K562 (cell line): ENCODE results near the gene STARD3NL. TPM values are rescaled to one million over a fixed set of nuclear protein-coding genes. Genes with fewer than 3 reads are reported as not detected.
A peak's percentile ranks its signal among the peaks of the same experiment; 100 is the strongest.

Source experiments
- ATAC-seq: fragments of 200-7000 bp; cut with Tn5 transposase; 3 replicates; pipeline ENCODE4 v1.9.1; 2020; ENCODE audit warnings: moderate library complexity
- BruUV-seq: library from RNA; stranded (reverse); fragments of 400-500 nt; replicated peaks from 2 replicates; lab custom pipeline; 2021; lab: Mats Ljungman, UMichigan
- CTCF ChIA-PET: fragments of 300-600 bp; formaldehyde crosslinking; extraction: SDS; loops from one replicate; lab custom pipeline; 2021; ENCODE audit warnings: low intra/inter-chr PET ratio; lab: Yijun Ruan, JAX
- POLR2A ChIA-PET: fragments of 300-600, 350-650 bp; sonication (Branson Sonifier 250); formaldehyde crosslinking; extraction: SDS; loops from one replicate; lab custom pipeline; 2021; ENCODE audit warnings: antibody characterized with exemption, inconsistent platforms; lab: Yijun Ruan, JAX
- DNase-seq, 4 experiments: peaks; one replicate each; pipeline versions ENCODE4 v3.0.0 to v3.0.0-alpha.2; 2011 to 2018; ENCODE audit warnings: low spot score in 3 of 4, mixed read lengths in 3 of 4; ENCODE audit errors: extremely low read depth in 1 of 4
- FAIRE-seq: peaks from 2 replicates; lab custom pipeline; 2011; peaks lifted over from hg19 to GRCh38; lab: Jason Lieb, UNC
- H2AFZ ChIP-seq: 2 replicates; pipeline ENCODE4 v1.6.0; 2011; ENCODE audit warnings: low read depth, low read length, control low read depth, inconsistent platforms
- H3K27ac ChIP-seq: fragments of 200-600 bp; 3 replicates; pipeline ENCODE4 v1.8.0; 2011; ENCODE audit warnings: low read depth, mild to moderate bottlenecking, control low read depth, inconsistent platforms, low read length, moderate library complexity, mixed read lengths; ENCODE audit errors: extremely low read depth
- H3K27me3 ChIP-seq, 2 experiments: fragments of 300-600 bp in 1 of 2; 2 replicates in 1 of 2; 3 replicates in 1 of 2; pipeline versions ENCODE4 v1.6.0 to v1.8.0; 2011; ENCODE audit warnings: inconsistent platforms in 2 of 2, low read length in 2 of 2, mild to moderate bottlenecking in 1 of 2, mixed read lengths in 1 of 2, moderate library complexity in 1 of 2; ENCODE audit not compliant: control insufficient read depth in 2 of 2, insufficient read depth in 2 of 2
- H3K36me3 ChIP-seq: fragments of 300-600 bp; 3 replicates; pipeline ENCODE4 v1.8.0; 2011; ENCODE audit warnings: mild to moderate bottlenecking, low read length, inconsistent platforms; ENCODE audit not compliant: control insufficient read depth, insufficient read depth
- H3K4me1 ChIP-seq, 2 experiments: fragments of 200-600 bp in 1 of 2; replicated peaks in 1 of 2; 2 replicates in 1 of 2; 3 replicates in 1 of 2; pipeline versions ENCODE4 v1.5.1 to v1.8.0; 2011; ENCODE audit warnings: inconsistent platforms in 2 of 2, low read length in 2 of 2, mild to moderate bottlenecking in 1 of 2, mixed read lengths in 1 of 2, moderate library complexity in 1 of 2; ENCODE audit not compliant: control insufficient read depth in 2 of 2, insufficient read depth in 2 of 2
- H3K4me2 ChIP-seq: 2 replicates; pipeline ENCODE4 v1.6.1; 2011; ENCODE audit warnings: low read length, control low read depth, inconsistent platforms, mixed read lengths; ENCODE audit not compliant: insufficient read depth
- H3K4me3 ChIP-seq: fragments of 200-600 bp; sonication (generic), shearing (Covaris generic); 2 replicates; pipeline ENCODE4 v1.5.1; 2016; ENCODE audit warnings: control low read depth, inconsistent platforms
- H3K79me2 ChIP-seq: fragments of 200-600 bp; 3 replicates; pipeline ENCODE4 v1.8.0; 2011; ENCODE audit warnings: low read length, inconsistent platforms; ENCODE audit not compliant: control insufficient read depth, insufficient read depth
- H3K9ac ChIP-seq, 2 experiments: 2 replicates each; pipeline versions ENCODE4 v1.6.0 to v1.6.1; 2011; ENCODE audit warnings: low read depth in 2 of 2, low read length in 2 of 2, control low read depth in 1 of 2, inconsistent platforms in 1 of 2, mild to moderate bottlenecking in 1 of 2, mixed read lengths in 1 of 2; ENCODE audit not compliant: insufficient read depth in 1 of 2
- H3K9me1 ChIP-seq: one replicate; pipeline ENCODE4 v1.6.0; 2011; ENCODE audit warnings: inconsistent platforms, mild to moderate bottlenecking, low read length, moderate library complexity; ENCODE audit not compliant: control insufficient read depth, insufficient read depth
- H3K9me3 ChIP-seq: replicated peaks from 2 replicates; pipeline ENCODE4 v1.5.1; 2011; ENCODE audit warnings: low read depth, low read length, inconsistent platforms; ENCODE audit not compliant: control insufficient read depth, insufficient read depth
- H4K20me1 ChIP-seq: replicated peaks from 2 replicates; pipeline ENCODE4 v1.6.1; 2011; ENCODE audit warnings: low read length, inconsistent platforms, mixed read lengths; ENCODE audit not compliant: control insufficient read depth, insufficient read depth
- CTBP1 ChIP-seq: fragments of 450-650 bp; IDR thresholded peaks from 2 replicates; pipeline ENCODE4 v1.6.1; 2016; ENCODE audit warnings: borderline replicate concordance
- DACH1 ChIP-seq: fragments of 450-650 bp; IDR thresholded peaks from 2 replicates; pipeline ENCODE4 v1.6.1; 2018; ENCODE audit not compliant: partially characterized antibody
- EP400 ChIP-seq: fragments of 450-650 bp; IDR thresholded peaks from 2 replicates; pipeline ENCODE4 v1.6.1; 2017; ENCODE audit warnings: antibody characterized with exemption, mild to moderate bottlenecking, moderate library complexity
- ETV1 ChIP-seq: fragments of 450-650 bp; conservative IDR thresholded peaks from 2 replicates; pipeline ENCODE4 v1.6.1; 2016; ENCODE audit warnings: missing genetic modification characterization, control low read depth, low read depth, missing compliant biosample characterization
- HMGXB4 ChIP-seq: sonication (generic); formaldehyde crosslinking; IDR thresholded peaks from 2 replicates; pipeline ENCODE4 v1.8.1; 2023; ENCODE audit warnings: mild to moderate bottlenecking, missing genetic modification reagents
- HOXB6 ChIP-seq: fragments of 250-450 bp; sonication (Bioruptor Pico); IDR thresholded peaks from 2 replicates; pipeline ENCODE4 v1.5.1; 2022; ENCODE audit warnings: mild to moderate bottlenecking, borderline replicate concordance
- NFE2 ChIP-seq: IDR thresholded peaks from 2 replicates; pipeline ENCODE4 v1.6.1; 2014; ENCODE audit warnings: antibody characterized with exemption, low read depth
- RAD21 ChIP-seq, 2 experiments: fragments of 250-450 bp in 1 of 2; fragments of 450-650 bp in 1 of 2; sonication (Bioruptor Pico) in 1 of 2; formaldehyde crosslinking in 1 of 2; IDR thresholded peaks in 1 of 2; conservative IDR thresholded peaks in 1 of 2; 2 replicates each; pipeline versions ENCODE4 v1.4.0 to v1.8.0; 2020 to 2022; ENCODE audit warnings: mild to moderate bottlenecking in 2 of 2, moderate library complexity in 1 of 2
- RB1 ChIP-seq: fragments of 450-650 bp; IDR thresholded peaks from 2 replicates; pipeline ENCODE4 v1.6.1; 2017; ENCODE audit warnings: low read depth, mild to moderate bottlenecking
- SMAD2 ChIP-seq: fragments of 150-350 bp; IDR thresholded peaks from 2 replicates; pipeline ENCODE4 v1.6.1; 2014; ENCODE audit warnings: low read depth, mild to moderate bottlenecking, low read length
- SMC3 ChIP-seq: conservative IDR thresholded peaks from 2 replicates; pipeline ENCODE4 v1.6.1; 2011; ENCODE audit warnings: low read depth, low read length, improper control_type of control experiment; ENCODE audit not compliant: insufficient read depth
- WGBS: fragments of 100-300 bp; shearing (Covaris generic); methylation state at CpG from one replicate; pipeline ENCODE4 v1.1.6; 2016; ENCODE audit warnings: low coverage, mixed read lengths; ENCODE audit not compliant: insufficient coverage; ENCODE audit errors: missing lambda C conversion rate; 5-methylcytosine and 5-hydroxymethylcytosine counted together
- in situ Hi-C: fragments of 300-500 bp; cut with MboI; formaldehyde crosslinking; loops from 4 replicates; pipeline ENCODE4 v1.15.0; 2018; ENCODE audit warnings: inconsistent platforms, mixed read lengths
- intact Hi-C: fragments of 100-400 bp; cut with micrococcal nuclease; formaldehyde crosslinking; loops from 2 replicates; pipeline ENCODE4 v1.14.2; 2022
- polyA plus RNA-seq, 8 experiments: library from polyadenylated mRNA; depleted of rRNA in 4 of 8; stranded (reverse) in 5 of 8; unstranded in 3 of 8; fragments of >200 nt; fragmentation: Nextera tagmentation in 2 of 8; fragmentation: Illumina TruSeq in 1 of 8; extraction: Ambion mirVana in 2 of 8; extraction: Trizol in 1 of 8; gene quantifications; 2 replicates each; pipeline versions ENCODE4 v1.2.1 to v1.2.3, GENCODE V29; 2011 to 2014; ENCODE audit warnings: inconsistent platforms in 1 of 8, missing spikeins in 1 of 8
- total RNA-seq, 7 experiments: library from RNA; depleted of rRNA in 6 of 7; stranded (reverse); fragments of >200 nt in 6 of 7; fragmentation: Illumina TruSeq in 2 of 7; extraction: Trizol in 2 of 7; gene quantifications; 2 replicates each; pipeline versions ENCODE4 v1.2.1 to v1.2.3, GENCODE V29; 2011 to 2021; ENCODE audit warnings: low replicate concordance in 1 of 7
- TF ChIP-seq, protein P1 (sequence below): fragments of 450-650 bp; IDR thresholded peaks from 2 replicates; pipeline ENCODE4 v1.6.1; 2018; ENCODE audit not compliant: partially characterized antibody

STARD3NL gene
- total and polyA plus RNA-seq, 9 of the 15 experiments (the other 6 are each of a cell fraction or from before 2014, with no cell fraction given), result 42.2 to 90.0 (median 57.6) TPM

DNA sequence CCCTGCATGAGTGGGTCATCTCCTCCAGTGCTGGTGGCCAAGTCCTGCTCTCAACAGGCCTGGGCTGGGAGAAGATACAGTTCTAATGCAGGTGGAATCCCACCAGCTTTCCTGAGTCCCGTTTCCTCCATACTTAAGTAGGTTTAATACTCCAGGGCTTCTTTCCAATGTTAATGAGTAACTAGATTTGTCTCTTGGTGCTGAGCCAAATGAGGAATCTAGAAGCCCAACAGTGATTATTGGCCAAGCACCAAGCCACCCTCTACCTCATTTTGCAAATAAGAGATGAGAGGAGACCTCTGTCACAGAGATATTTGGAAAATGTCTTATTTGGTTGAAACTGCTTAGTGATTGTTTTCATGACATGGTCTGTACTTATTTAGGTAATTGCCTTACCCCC is 37.1 kb downstream of the STARD3NL start (continued):
- TF ChIP-seq HMGXB4 (CRISPR knock-in tag), result no peak

GRCh38 chr7:38215735-38216670 is 38.0 kb downstream of the STARD3NL start:
- no TSS peak for BruUV-seq
- no peaks in the 10 kb centered on the region for H4K20me1 ChIP-seq
- H3K4me2 ChIP-seq, result no peak overlapping the region
- intact Hi-C loops, result loop anchor here (2.0 to 5.0 kb wide), 4 partner anchors 103 to 156 kb away; no protein-coding TSS in a partner anchor
- POLR2A ChIA-PET, result interaction anchor here (0.6 to 1.5 kb wide), 16 partner anchors 9 to 795 kb away, joined by 3 to 6 read pairs (median 4); no protein-coding TSS in a partner anchor
- no peaks in the 10 kb centered on the region for H3K4me1 ChIP-seq
- FAIRE-seq (peak; percentile 95), DNase-seq (peak; percentile 81 to 86 (median 83)), ATAC-seq (peak; percentile 99)
- H3K9ac ChIP-seq, result no peak overlapping the region
- CTCF ChIA-PET, result interaction anchor here (0.6 to 2.1 kb wide), 13 partner anchors 10 to 314 kb away, joined by 3 to 8 read pairs (median 4); no protein-coding TSS in a partner anchor
- H3K27ac ChIP-seq, result no peak overlapping the region
- no peaks in the 10 kb centered on the region for H3K9me1 ChIP-seq
- in situ Hi-C loops, result no loop called here
- 5% methylated on average over 5 of the region's 5 CpGs for WGBS
- peak overlapping the region; percentile 40; the same call in 1 of the 2 replicates for H2AFZ ChIP-seq
- no peaks in the 10 kb centered on the region for H3K79me2 ChIP-seq
- no peaks in the 10 kb centered on the region for H3K9me3 ChIP-seq
- peaks cover 40% of the 10 kb centered on the region for H3K36me3 ChIP-seq
- H3K27me3 ChIP-seq, result no peaks in the 10 kb centered on the region
- H3K4me3 ChIP-seq, result no peak overlapping the region
- TF ChIP-seq SMAD2, result no peak
- peak; percentile 90 to 91 for TF ChIP-seq RAD21 (CRISPR knock-in tag; conservative IDR thresholded peaks at IDR 0.05 in 1 of 2, IDR thresholded peaks at IDR 0.05 in 1 of 2)
- TF ChIP-seq RB1, result peak; percentile 41; the same call in 1 of the 2 replicates
- TF ChIP-seq NFE2, result 0 out of 2 replicates have a peak, but pooled peaks have one; percentile 8
- peak; percentile 85 for TF ChIP-seq SMC3
- TF ChIP-seq ETV1 (tag), result peak; percentile 79
- peak; percentile 42; the same call in 1 of the 2 replicates for TF ChIP-seq CTBP1
- TF ChIP-seq EP400, result peak; percentile 13; the same call in 1 of the 2 replicates
- no peak for TF ChIP-seq HOXB6 (CRISPR knock-in tag)
- TF ChIP-seq, protein P1, sequence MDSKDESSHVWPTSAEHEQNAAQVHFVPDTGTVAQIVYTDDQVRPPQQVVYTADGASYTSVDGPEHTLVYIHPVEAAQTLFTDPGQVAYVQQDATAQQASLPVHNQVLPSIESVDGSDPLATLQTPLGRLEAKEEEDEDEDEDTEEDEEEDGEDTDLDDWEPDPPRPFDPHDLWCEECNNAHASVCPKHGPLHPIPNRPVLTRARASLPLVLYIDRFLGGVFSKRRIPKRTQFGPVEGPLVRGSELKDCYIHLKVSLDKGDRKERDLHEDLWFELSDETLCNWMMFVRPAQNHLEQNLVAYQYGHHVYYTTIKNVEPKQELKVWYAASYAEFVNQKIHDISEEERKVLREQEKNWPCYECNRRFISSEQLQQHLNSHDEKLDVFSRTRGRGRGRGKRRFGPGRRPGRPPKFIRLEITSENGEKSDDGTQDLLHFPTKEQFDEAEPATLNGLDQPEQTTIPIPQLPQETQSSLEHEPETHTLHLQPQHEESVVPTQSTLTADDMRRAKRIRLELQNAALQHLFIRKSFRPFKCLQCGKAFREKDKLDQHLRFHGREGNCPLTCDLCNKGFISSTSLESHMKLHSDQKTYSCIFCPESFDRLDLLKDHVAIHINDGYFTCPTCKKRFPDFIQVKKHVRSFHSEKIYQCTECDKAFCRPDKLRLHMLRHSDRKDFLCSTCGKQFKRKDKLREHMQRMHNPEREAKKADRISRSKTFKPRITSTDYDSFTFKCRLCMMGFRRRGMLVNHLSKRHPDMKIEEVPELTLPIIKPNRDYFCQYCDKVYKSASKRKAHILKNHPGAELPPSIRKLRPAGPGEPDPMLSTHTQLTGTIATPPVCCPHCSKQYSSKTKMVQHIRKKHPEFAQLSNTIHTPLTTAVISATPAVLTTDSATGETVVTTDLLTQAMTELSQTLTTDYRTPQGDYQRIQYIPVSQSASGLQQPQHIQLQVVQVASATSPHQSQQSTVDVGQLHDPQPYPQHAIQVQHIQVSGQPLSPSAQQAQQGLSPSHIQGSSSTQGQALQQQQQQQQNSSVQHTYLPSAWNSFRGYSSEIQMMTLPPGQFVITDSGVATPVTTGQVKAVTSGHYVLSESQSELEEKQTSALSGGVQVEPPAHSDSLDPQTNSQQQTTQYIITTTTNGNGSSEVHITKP, result peak; percentile 31
- TF ChIP-seq DACH1, result peak; percentile 25
